ENCODE data around the gene CASK. TPM values are rescaled to one million over a fixed set of nuclear protein-coding genes. Genes with fewer than 3 reads are reported as not detected.

Gene CASK
- total RNA-seq, 2 experiments from 2014 or later = 43.9 to 45.4 TPM

DNA sequence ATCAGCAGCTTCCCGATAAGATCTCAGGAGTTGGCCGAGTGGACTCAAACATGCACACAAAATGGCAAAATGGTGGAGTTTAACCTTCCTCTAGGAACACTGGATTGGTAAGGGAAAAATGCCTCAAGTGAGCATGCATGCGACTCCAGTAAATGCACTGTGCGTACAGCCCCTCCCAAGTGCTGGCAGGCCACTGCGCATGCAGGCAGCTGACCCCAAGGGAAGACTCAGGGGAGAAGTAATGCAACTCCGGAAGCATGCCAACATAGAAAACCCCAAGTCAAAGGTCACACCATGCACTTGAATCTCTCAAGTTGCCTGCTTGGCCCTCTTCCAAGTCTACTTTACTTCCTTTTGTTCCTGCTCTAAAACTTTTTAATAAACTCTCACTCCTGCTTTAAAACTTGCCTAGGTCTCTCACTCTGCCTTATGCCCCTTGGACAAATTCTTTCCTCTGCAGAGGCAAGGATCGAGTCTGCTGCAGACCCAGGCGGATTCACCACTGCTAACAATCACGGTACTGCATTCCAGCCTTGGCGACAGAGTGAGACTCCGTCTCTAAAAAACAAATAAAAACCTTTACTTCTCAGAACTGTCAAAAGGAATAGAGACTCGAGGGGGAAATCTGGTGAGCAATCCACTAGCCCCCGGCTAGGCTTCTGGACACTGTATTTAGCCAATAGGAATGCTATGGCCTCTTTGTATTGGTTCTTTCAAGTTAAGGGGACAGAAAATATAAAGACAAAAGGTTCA lies 442.7 kb downstream of the CASK start:
- Mint-ChIP-seq H3K36me3 (ENCODE audit: low read depth) (no peaks in the 10 kb centered on the region), H3K4me1 (ENCODE audit: low read depth) (no peaks in the 10 kb centered on the region), H3K9me3 (ENCODE audit: insufficient read depth) (no peaks in the 10 kb centered on the region), H3K4me3 (no peak overlapping the region), H3K27ac (no peak overlapping the region), H3K27me3 (ENCODE audit: low read depth) (no peaks in the 10 kb centered on the region)
- ChIA-PET CTCF (interaction anchor here (1.0 to 1.2 kb wide), 2 partner anchors 13 to 74 kb away, joined by 3 read pairs; no protein-coding TSS in a partner anchor), POLR2A (no interaction called here)
- DNase-seq (no peak), ATAC-seq (no peak)

DNA sequence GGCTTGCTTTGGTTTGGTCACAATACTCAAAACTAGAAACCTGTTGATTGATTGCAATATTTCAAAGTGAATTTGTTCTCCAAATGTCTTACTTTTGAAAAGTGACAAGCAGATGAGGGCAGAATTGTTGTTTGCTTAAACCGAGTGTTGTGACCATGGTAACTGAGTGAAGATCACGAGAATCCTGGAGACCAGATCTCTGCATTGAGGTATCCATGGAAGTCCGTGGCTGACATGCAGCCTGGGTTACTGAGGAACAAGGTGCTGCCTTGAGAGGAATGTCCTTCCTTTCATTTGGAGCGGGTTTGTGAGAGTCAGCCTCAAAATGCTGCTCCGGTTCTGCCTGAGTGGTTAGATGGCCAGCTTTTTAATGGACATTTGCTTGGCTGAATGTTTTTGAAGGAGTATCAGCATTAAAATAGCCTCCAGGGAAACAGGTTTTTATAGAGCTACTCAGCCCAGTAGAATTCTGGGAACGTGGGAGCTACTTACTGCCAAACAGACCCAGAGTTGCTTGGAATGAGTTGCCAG lies 444.9 kb downstream of the CASK start:
- no peak overlapping the region for H3K4me3 Mint-ChIP-seq
- H3K27ac Mint-ChIP-seq = no peak overlapping the region
- ATAC-seq (no peak), DNase-seq (no peak)
- H3K4me1 Mint-ChIP-seq (ENCODE audit: low read depth) = no peaks in the 10 kb centered on the region
- ChIA-PET POLR2A (no interaction called here), CTCF (no interaction called here)
- no peaks in the 10 kb centered on the region for H3K27me3 Mint-ChIP-seq (ENCODE audit: low read depth)
- no peaks in the 10 kb centered on the region for H3K9me3 Mint-ChIP-seq (ENCODE audit: insufficient read depth)
- H3K36me3 Mint-ChIP-seq (ENCODE audit: low read depth) = no peaks in the 10 kb centered on the region

DNA sequence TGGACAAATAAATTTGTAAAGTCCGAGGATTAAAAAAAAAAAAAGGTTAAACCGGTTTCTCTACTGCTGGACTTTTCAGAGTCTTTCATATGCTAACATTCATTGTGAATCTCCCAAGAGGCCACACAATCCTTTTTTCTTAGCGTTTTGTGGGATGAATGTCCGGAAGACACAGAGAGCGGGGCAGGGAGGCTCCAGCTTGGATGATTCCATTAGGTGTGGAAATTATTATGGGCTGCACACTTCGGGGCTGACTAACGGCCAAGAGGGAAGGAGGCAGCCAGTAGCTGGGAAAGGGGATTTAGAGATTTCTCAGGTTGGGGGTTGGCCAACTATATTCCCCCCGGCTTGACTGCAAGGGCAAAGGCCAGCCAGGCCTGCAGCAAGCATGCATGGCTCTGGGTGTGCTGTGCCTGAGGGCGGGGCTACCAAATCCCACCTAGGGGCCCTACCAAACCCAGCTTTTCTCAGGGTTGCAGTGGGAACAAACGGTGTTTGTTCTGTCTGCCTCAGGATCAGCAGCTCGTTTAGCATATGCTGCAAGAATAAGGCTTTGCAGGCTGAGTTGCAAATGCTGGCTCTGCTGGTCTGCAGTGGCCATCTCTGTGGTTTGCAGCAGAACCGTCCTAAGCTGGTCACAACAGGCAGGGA lies 447.6 kb downstream of the CASK start:
- H3K27ac Mint-ChIP-seq = no peak overlapping the region
- ChIA-PET CTCF (no interaction called here), POLR2A (no interaction called here)
- no peaks in the 10 kb centered on the region for H3K4me1 Mint-ChIP-seq (ENCODE audit: low read depth)
- H3K9me3 Mint-ChIP-seq (ENCODE audit: insufficient read depth) = no peaks in the 10 kb centered on the region
- DNase-seq (no peak), ATAC-seq (no peak)
- no peak overlapping the region for H3K4me3 Mint-ChIP-seq
- H3K36me3 Mint-ChIP-seq (ENCODE audit: low read depth) = no peaks in the 10 kb centered on the region
- H3K27me3 Mint-ChIP-seq (ENCODE audit: low read depth) = no peaks in the 10 kb centered on the region

DNA sequence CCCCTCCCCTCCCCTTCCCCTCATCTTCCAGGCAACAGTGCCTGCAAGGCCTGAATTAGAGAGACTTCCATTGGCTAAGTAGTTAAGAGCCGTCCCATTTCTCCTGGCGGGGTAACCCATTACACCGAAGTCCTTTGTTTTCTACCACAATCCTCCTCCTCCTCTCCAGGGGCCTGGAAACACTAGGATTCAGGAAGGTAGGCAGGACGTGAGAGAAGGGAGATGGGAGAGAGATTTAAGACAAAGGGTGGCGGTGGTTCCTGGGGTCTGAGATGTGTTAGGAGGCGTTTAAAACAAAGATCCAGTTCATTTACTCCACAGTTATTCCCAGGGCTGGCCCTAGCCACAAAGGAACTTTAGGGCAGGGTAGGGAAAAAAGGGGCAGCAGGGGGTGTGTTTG lies 448.2 kb downstream of the CASK start:
- ChIA-PET POLR2A (no interaction called here), CTCF (no interaction called here)
- H3K4me3 Mint-ChIP-seq = no peak overlapping the region
- H3K27me3 Mint-ChIP-seq (ENCODE audit: low read depth) = no peaks in the 10 kb centered on the region
- H3K9me3 Mint-ChIP-seq (ENCODE audit: insufficient read depth) = no peaks in the 10 kb centered on the region
- H3K36me3 Mint-ChIP-seq (ENCODE audit: low read depth) = no peaks in the 10 kb centered on the region
- no peak overlapping the region for H3K27ac Mint-ChIP-seq
- H3K4me1 Mint-ChIP-seq (ENCODE audit: low read depth) = no peaks in the 10 kb centered on the region
- DNase-seq (no peak), ATAC-seq (no peak)

DNA sequence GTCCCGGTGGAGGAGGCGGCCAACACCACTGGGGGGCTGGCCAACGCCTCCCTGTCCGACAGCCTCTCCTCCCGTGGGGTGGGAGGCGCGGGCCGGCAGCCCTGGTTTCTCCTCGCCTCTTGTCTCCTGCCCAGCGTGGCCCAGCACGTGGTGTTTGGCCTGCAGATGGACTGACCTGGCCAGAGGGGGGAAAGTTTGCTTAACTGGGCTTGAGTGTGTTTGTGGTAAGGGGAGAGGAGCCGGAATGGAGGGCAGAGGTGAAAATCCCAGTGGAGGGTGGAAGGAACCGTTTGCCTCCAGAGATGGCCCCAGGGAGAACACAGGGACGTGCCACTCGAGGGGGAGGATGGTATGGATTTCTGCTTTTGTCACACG lies 448.6 kb downstream of the CASK start:
- Mint-ChIP-seq H3K36me3 (ENCODE audit: low read depth) (no peaks in the 10 kb centered on the region), H3K27ac (no peak overlapping the region), H3K4me3 (no peak overlapping the region), H3K4me1 (ENCODE audit: low read depth) (peaks cover 1% of the 10 kb centered on the region), H3K9me3 (ENCODE audit: insufficient read depth) (no peaks in the 10 kb centered on the region), H3K27me3 (ENCODE audit: low read depth) (no peaks in the 10 kb centered on the region)
- POLR2A ChIA-PET = no interaction called here
- DNase-seq (no peak), ATAC-seq (no peak)
- CTCF ChIA-PET = no interaction called here

DNA sequence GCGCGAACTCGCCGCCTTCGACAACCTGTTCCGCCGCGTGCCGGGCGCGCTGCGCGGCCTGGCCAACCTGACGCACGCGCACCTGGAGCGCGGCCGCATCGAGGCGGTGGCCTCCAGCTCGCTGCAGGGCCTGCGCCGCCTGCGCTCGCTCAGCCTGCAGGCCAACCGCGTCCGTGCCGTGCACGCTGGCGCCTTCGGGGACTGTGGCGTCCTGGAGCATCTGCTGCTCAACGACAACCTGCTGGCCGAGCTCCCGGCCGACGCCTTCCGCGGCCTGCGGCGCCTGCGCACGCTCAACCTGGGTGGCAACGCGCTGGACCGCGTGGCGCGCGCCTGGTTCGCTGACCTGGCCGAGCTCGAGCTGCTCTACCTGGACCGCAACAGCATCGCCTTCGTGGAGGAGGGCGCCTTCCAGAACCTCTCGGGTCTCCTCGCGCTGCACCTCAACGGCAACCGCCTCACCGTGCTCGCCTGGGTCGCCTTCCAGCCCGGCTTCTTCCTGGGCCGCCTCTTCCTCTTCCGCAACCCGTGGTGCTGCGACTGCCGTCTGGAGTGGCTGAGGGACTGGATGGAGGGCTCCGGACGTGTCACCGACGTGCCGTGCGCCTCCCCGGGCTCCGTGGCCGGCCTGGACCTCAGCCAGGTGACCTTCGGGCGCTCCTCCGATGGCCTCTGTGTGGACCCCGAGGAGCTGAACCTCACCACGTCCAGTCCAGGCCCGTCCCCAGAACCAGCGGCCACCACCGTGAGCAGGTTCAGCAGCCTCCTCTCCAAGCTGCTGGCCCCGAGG lies 449.2 kb downstream of the CASK start:
- no peak for ATAC-seq
- Mint-ChIP-seq H3K36me3 (ENCODE audit: low read depth) (no peaks in the 10 kb centered on the region), H3K4me3 (no peak overlapping the region), H3K9me3 (ENCODE audit: insufficient read depth) (no peaks in the 10 kb centered on the region), H3K27ac (no peak overlapping the region), H3K27me3 (ENCODE audit: low read depth) (no peaks in the 10 kb centered on the region), H3K4me1 (ENCODE audit: low read depth) (peaks cover 1% of the 10 kb centered on the region)
- no peak for DNase-seq
- ChIA-PET CTCF (no interaction called here), POLR2A (interaction anchor here (0.5 kb wide), 1 partner anchor 137 kb away, joined by 5 read pairs; no protein-coding TSS in a partner anchor)

DNA sequence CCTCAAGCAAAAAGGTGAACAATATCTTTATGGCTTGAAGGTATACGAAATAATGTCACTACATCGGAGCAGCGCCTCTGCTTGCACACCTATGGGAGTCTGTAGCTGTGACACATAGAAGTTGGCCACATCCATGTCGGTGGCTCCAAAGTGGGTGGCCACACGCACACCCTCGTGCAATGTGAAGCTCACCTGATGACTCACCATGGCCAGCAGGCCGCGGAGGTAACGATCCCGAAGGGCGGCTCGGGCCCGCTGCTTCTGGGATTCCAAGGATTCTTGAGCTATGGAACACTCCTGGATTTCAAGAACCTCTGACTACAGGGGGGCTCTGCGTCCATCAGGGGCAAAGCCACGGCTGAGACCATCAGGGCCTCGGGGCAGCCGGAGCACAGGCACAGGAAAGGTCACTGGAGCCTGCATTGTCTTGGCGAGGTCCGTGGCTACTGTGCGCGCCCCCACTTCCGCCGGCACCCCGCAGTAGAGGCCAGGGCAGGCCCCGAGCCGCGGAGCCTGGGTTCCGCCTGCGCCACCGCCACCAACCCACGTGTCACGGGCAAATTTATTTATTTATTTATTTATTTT lies 451.0 kb downstream of the CASK start:
- Mint-ChIP-seq H3K4me1 (ENCODE audit: low read depth) (peaks cover 1% of the 10 kb centered on the region), H3K36me3 (ENCODE audit: low read depth) (no peaks in the 10 kb centered on the region), H3K27me3 (ENCODE audit: low read depth) (no peaks in the 10 kb centered on the region), H3K9me3 (ENCODE audit: insufficient read depth) (no peaks in the 10 kb centered on the region), H3K4me3 (no peak overlapping the region), H3K27ac (no peak overlapping the region)
- ChIA-PET CTCF (no interaction called here), POLR2A (no interaction called here)
- DNase-seq = no peak
- no peak for ATAC-seq

DNA sequence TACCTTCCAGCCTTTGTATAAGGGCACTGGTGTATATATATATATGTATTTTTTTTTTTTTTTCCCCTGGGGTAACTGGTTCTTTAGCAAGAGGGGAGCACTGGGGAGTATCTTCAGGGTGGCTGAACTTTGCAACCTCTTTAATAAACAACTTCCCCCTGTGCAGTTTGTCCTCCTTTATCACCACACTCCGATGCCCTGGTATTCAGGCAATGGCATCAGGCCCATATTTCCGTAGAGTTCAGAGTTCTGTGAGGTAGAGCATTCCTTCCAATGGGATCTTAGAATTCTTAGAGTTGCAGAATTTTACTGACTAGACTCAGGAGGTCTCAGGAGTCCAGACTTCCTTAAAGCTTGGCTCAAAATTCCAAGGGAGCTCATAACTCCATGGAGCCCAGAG lies 451.6 kb downstream of the CASK start:
- peaks cover 1% of the 10 kb centered on the region for H3K4me1 Mint-ChIP-seq (ENCODE audit: low read depth)
- DNase-seq (no peak), ATAC-seq (no peak)
- ChIA-PET POLR2A (no interaction called here), CTCF (no interaction called here)
- H3K27ac Mint-ChIP-seq = no peak overlapping the region
- H3K27me3 Mint-ChIP-seq (ENCODE audit: low read depth) = no peaks in the 10 kb centered on the region
- H3K9me3 Mint-ChIP-seq (ENCODE audit: insufficient read depth) = no peaks in the 10 kb centered on the region
- no peaks in the 10 kb centered on the region for H3K36me3 Mint-ChIP-seq (ENCODE audit: low read depth)
- no peak overlapping the region for H3K4me3 Mint-ChIP-seq

DNA sequence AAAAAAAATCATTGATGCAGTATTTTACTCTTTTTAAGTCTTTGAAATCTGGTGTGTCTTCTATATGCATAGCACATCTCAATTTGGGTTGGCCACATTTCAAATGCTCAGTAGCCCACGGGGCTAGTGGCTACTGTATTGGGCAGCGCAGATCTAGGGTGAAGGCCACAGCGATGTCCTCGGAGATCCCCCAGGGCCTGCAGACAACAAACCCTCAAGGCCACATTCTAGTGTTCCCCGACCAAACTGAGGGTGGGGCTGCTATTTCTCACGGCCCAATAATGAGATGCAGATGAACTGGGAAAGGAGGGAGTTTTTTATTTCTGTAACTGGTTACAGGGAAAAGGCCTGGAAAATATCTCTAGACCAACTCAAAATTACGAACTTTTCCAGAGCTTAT lies 452.6 kb downstream of the CASK start:
- DNase-seq (no peak), ATAC-seq (no peak)
- H3K36me3 Mint-ChIP-seq (ENCODE audit: low read depth) = no peaks in the 10 kb centered on the region
- H3K27ac Mint-ChIP-seq = no peak overlapping the region
- H3K4me3 Mint-ChIP-seq = no peak overlapping the region
- ChIA-PET CTCF (no interaction called here), POLR2A (no interaction called here)
- peaks cover 1% of the 10 kb centered on the region for H3K4me1 Mint-ChIP-seq (ENCODE audit: low read depth)
- H3K27me3 Mint-ChIP-seq (ENCODE audit: low read depth) = peaks cover 2% of the 10 kb centered on the region
- no peaks in the 10 kb centered on the region for H3K9me3 Mint-ChIP-seq (ENCODE audit: insufficient read depth)

DNA sequence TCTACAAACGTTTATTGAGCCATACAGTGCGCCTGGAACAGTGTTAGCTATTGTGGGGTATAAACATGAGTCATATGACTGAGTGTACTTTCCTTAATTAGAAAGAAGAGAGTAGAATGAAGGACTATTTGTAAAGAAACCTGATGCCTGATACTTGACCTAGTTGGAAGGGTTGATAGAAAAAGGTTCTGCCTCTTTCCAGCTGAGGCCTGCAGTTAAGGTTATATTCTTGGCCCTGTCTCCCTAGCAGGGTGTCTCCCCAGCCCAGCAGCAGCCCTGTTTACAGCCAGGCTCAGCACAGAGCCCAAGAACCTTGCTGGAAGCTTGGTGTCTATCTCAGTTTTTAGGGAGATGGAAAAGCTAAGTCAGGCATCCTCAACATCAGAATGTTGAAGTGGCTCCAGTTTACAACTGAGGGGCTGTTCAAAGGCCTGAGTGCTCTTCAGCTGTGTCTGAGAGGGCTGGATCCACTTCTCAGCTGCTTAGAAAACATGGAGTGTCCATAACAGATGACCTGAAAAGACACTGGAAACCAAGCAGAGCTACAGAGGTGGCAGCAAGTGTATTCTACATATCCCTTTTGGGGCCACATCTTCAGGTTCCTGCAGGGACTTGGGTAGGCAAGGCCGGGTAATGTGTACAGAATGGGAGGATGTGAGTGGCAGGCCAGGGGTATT lies 454.6 kb downstream of the CASK start:
- Mint-ChIP-seq H3K9me3 (ENCODE audit: insufficient read depth) (no peaks in the 10 kb centered on the region), H3K27me3 (ENCODE audit: low read depth) (peaks cover 3% of the 10 kb centered on the region), H3K27ac (no peak overlapping the region), H3K4me3 (no peak overlapping the region), H3K4me1 (ENCODE audit: low read depth) (peaks cover 1% of the 10 kb centered on the region), H3K36me3 (ENCODE audit: low read depth) (no peaks in the 10 kb centered on the region)
- ATAC-seq (no peak), DNase-seq (no peak)
- ChIA-PET POLR2A (interaction anchor here (0.6 kb wide), 1 partner anchor 138 kb away, joined by 3 read pairs; no protein-coding TSS in a partner anchor), CTCF (interaction anchor here (1.4 kb wide), 1 partner anchor 12 kb away, joined by 3 read pairs; no protein-coding TSS in a partner anchor)
